Lower leg skin (tissue), 4 donors: ENCODE data around the gene USF2. TPM values are rescaled to one million over a fixed set of nuclear protein-coding genes. Genes with fewer than 3 reads are reported as not detected.

ENCODE experiments used
- DNase-seq, 2 donors: peaks; one replicate each; pipeline ENCODE4 v3.0.0-alpha.2; 2019; ENCODE audit warnings: low spot score in 2 of 2
- H3K4me3 ChIP-seq: fragments of 200-600 bp; sonication (generic); 2 replicates; pipeline ENCODE4 v1.5.1; 2017; ENCODE audit warnings: mild to moderate bottlenecking, low read depth; ENCODE audit not compliant: poor library complexity, severe bottlenecking
- POLR2A ChIP-seq, 2 donors: fragments of 450-650 bp; IDR thresholded peaks; one replicate each; pipeline ENCODE4 v1.6.1; 2016 to 2017; ENCODE audit warnings: antibody characterized with exemption in 2 of 2, mild to moderate bottlenecking in 1 of 2, moderate library complexity in 1 of 2
- WGBS, 2 donors: methylation state at CpG; one replicate each; pipeline ENCODE4 v1.1.5; 2018; 5-methylcytosine and 5-hydroxymethylcytosine counted together
- intact Hi-C: fragments of 100-400 bp; cut with DNase I; formaldehyde crosslinking; loops from one replicate; pipeline ENCODE4 v1.15.0; 2023; ENCODE audit warnings: low total_unique reads
- total RNA-seq, 4 donors: library from RNA; depleted of rRNA; stranded (reverse); fragments of >200 nt; gene quantifications; one replicate each; pipeline ENCODE4 v1.1.0, GENCODE V29; 2016
- TF ChIP-seq, protein P1 (sequence below), 3 donors: fragments of 450-650 bp; IDR thresholded peaks; one replicate each; pipeline ENCODE4 v1.5.1; 2016; ENCODE audit warnings: antibody characterized with exemption in 3 of 3, mild to moderate bottlenecking in 3 of 3, moderate library complexity in 2 of 3

Gene USF2
- total RNA-seq, 4 donors from 2014 or later: 95.9 to 126 (median 120) TPM

DNA sequence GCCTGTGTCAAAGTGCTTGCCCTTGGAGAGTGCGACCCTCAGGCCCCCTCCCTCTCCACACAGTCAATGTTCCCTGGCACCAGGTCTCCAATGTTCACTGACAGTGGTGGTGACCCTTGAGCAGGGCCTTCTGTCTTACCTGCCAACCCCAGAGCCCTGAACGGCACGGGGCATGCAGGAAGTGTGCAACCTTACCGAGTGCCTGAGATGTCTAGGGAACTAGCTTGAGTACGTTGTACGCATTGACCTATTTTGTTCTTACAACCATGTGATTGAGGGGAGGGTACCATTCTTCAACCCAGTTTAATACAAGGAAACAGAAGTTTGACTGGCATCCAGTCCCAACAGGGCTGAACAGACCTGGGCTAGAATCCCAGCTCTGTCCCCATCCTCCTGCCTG lies 36.4 kb downstream of the USF2 start:
- WGBS, 2 donors: 83 to 93% methylated on average over 6 of the region's 6 CpGs

DNA sequence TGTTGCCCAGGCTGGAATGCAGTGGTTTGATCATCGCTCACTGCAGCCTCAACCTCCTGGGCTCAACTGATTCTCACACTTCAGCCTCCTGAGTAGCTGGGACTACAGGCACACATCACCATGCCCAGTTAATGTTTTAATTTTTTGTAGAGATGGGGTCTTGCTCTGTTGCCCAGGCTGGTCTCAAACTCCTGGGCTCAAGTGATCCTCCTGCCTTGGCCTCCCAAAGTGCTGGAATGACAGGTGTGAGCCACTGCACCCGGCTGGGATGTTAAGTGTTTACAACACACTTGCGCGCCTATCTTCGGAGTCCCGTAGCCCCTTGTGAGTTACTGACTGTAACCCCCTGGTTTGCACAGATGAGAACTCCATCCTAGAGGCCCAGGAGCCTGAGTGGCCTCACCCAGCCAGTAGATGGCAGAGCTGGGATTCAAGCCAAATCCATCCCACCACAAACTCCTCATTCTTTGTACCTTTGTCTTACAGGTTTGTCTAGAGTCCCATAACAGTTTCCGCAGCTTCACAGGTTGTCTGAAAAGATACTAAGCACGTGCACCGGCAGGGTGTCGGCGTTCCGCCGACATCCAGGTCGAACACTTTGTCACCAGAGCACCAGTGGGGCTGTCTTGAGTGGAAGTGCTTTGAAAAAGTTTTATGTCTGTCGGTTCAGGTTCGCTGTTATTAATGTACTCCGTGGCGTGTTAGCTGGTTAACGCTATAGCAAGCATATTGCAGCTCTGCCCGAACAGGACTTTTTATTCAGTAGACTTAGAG lies 37.9 kb downstream of the USF2 start:
- WGBS, 2 donors: 87 to 89% methylated on average over 20 of the region's 20 CpGs
- H3K4me3 ChIP-seq: no peak overlapping the region
- intact Hi-C loops: no loop called here
- TF ChIP-seq, protein P1, sequence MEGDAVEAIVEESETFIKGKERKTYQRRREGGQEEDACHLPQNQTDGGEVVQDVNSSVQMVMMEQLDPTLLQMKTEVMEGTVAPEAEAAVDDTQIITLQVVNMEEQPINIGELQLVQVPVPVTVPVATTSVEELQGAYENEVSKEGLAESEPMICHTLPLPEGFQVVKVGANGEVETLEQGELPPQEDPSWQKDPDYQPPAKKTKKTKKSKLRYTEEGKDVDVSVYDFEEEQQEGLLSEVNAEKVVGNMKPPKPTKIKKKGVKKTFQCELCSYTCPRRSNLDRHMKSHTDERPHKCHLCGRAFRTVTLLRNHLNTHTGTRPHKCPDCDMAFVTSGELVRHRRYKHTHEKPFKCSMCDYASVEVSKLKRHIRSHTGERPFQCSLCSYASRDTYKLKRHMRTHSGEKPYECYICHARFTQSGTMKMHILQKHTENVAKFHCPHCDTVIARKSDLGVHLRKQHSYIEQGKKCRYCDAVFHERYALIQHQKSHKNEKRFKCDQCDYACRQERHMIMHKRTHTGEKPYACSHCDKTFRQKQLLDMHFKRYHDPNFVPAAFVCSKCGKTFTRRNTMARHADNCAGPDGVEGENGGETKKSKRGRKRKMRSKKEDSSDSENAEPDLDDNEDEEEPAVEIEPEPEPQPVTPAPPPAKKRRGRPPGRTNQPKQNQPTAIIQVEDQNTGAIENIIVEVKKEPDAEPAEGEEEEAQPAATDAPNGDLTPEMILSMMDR (IDR thresholded peaks at IDR 0.05): no peak
- no peak for TF ChIP-seq POLR2A (IDR thresholded peaks at IDR 0.05)
- DNase-seq: no peak

More for the DNA sequence above, 36.4 kb downstream of the USF2 start:
- DNase-seq: no peak
- intact Hi-C loops: no loop called here
- no peak overlapping the region for H3K4me3 ChIP-seq
- TF ChIP-seq, protein P1 (IDR thresholded peaks at IDR 0.05): no peak
- TF ChIP-seq POLR2A (IDR thresholded peaks at IDR 0.05): no peak

DNA sequence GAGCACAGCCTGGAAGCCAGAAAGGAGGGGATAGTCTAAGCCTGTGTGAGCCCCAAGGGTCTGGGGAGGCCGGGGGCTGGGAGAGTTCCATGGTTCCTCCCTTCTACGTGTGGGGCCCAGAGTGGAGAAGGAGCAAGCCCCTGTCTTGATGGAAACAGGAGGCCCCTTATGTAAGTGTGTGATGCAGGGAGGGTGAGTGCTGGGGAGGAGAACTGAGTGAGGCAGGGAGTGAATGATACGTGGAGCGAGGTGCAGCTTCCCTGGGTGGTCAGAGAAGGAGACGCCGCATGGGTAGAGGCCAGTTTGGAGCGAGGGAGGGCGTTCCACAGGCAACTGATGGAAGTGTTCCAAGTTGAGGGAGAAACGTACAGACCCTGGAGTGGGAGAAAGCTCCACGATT lies 39.2 kb downstream of the USF2 start:
- no peak for DNase-seq
- H3K4me3 ChIP-seq: no peak overlapping the region
- 62 to 70% methylated on average over 10 of the region's 10 CpGs for WGBS, 2 donors
- TF ChIP-seq, protein P1 (IDR thresholded peaks at IDR 0.05): no peak
- TF ChIP-seq POLR2A (IDR thresholded peaks at IDR 0.05): no peak
- intact Hi-C loops: no loop called here

DNA sequence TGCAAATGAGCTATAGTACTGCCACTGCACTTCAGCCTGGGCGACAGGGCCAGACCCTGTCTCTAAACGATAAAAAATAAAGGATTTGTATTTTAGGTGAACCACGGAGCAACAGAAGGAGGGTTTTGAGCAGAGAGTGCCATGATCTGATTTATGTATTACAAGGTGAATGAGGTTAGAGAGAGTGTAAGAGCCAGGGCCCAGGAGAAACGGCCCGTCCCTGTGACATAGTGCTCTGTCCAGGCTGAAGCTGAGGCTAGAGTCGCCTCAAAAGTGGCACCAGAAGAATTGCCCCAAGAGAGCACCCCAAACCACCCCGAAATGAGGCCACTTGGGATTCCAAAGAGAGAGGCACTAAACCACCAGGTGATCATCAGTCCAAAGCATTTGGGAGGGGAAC lies 40.1 kb downstream of the USF2 start:
- intact Hi-C loops: no loop called here
- no peak for DNase-seq
- TF ChIP-seq, protein P1 (IDR thresholded peaks at IDR 0.05): no peak
- no peak for TF ChIP-seq POLR2A (IDR thresholded peaks at IDR 0.05)
- H3K4me3 ChIP-seq: no peak overlapping the region
- 75 to 88% methylated on average over 7 of the region's 7 CpGs for WGBS, 2 donors

DNA sequence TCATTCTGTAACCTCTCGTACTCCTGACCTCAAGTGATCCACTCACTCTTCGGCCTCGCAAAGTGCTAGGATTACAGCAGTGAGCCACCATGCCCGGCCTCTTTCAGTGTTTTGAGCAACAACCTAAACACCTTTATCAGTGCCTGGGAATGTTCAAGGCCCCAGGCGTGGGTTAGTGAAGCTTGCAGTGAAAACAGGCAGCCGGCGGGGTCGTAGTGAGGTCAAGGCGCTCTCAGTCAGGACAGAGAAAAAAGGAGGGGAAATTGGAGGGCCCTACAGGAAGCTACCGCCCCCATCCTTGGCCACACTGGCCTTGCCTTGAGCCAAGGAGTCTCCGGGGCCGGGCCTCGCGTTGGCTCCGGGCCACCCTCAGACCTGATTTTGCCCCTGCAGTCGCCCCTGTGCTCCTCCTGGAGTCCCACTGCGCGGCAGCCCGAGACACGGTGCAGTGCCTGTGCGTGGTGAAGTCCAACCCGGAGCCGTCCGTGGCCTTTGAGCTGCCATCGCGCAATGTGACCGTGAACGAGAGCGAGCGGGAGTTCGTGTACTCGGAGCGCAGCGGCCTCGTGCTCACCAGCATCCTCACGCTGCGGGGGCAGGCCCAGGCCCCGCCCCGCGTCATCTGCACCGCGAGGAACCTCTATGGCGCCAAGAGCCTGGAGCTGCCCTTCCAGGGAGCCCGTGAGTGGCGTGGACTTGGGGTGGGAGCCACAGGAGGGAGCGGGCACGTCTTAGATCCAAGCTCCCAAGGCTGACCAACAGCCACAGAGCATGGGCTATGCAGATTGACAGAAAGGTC lies 40.9 kb downstream of the USF2 start:
- intact Hi-C loops: no loop called here
- no peak for DNase-seq
- WGBS, 2 donors: 81 to 90% methylated on average over 40 to 47 of the region's 47 CpGs
- TF ChIP-seq, protein P1 (IDR thresholded peaks at IDR 0.05): no peak
- TF ChIP-seq POLR2A (IDR thresholded peaks at IDR 0.05): no peak
- no peak overlapping the region for H3K4me3 ChIP-seq
